Testis (tissue), 3 donors: Measurements from ENCODE around the gene APOB. TPM values are rescaled to one million over a fixed set of nuclear protein-coding genes. Genes with fewer than 3 reads are reported as not detected.

Source experiments
- DNase-seq: peaks from one replicate; pipeline ENCODE4 v3.0.0-alpha.2; 2019
- H3K27ac ChIP-seq, 2 donors: fragments of 200-600 bp; sonication (generic); one replicate each; pipeline ENCODE4 v1.5.1; 2019
- H3K27me3 ChIP-seq: fragments of 200-600 bp; sonication (generic); one replicate; pipeline ENCODE4 v1.5.1; 2019
- H3K36me3 ChIP-seq: fragments of 200-600 bp; sonication (generic); one replicate; pipeline ENCODE4 v1.5.1; 2017; ENCODE audit warnings: low read depth; ENCODE audit errors: missing control alignments
- H3K4me1 ChIP-seq: fragments of 200-600 bp; sonication (generic); one replicate; pipeline ENCODE4 v1.5.1; 2019
- H3K4me3 ChIP-seq, 2 donors: fragments of 200-600 bp; sonication (generic); one replicate each; pipeline ENCODE4 v1.5.1; 2017 to 2019
- H3K9me3 ChIP-seq: fragments of 200-600 bp; sonication (generic); one replicate; pipeline ENCODE4 v1.5.1; 2017
- POLR2A ChIP-seq: fragments of 450-650 bp; IDR thresholded peaks from one replicate; pipeline ENCODE4 v1.6.1; 2017; ENCODE audit warnings: antibody characterized with exemption, mild to moderate bottlenecking, moderate library complexity
- WGBS, 2 donors: methylation state at CpG; one replicate each; pipeline ENCODE4 v1.1.5; 2018; 5-methylcytosine and 5-hydroxymethylcytosine counted together
- intact Hi-C: fragments of 100-400 bp; cut with DNase I; formaldehyde crosslinking; loops from one replicate; pipeline ENCODE4 v1.15.1; 2023; ENCODE audit warnings: low total_unique reads
- polyA plus RNA-seq: library from polyadenylated mRNA; stranded (reverse); fragments of 350-450 nt; fragmentation: Illumina TruSeq; extraction: RNeasy Lipid Tissue Mini Kit (QIAGEN cat#74804); gene quantifications from one replicate; pipeline ENCODE4 v1.2.3, GENCODE V29; 2014; ENCODE audit warnings: low read depth, low replicate concordance; ENCODE audit not compliant: insufficient read depth
- total RNA-seq, 2 donors: library from RNA; depleted of rRNA; stranded (reverse); fragments of >200 nt; gene quantifications; one replicate each; pipeline ENCODE4 v1.2.3, GENCODE V29; 2016
- TF ChIP-seq, protein P1 (sequence below), 3 experiments: fragments of 450-650 bp in 2 of 3; fragments of 200-600 bp in 1 of 3; sonication (generic) in 1 of 3; IDR thresholded peaks; one replicate each; pipeline ENCODE4 v1.5.1; 2016 to 2019; ENCODE audit warnings: antibody characterized with exemption in 3 of 3, mild to moderate bottlenecking in 2 of 3, moderate library complexity in 1 of 3

Gene APOB
- total and polyA plus RNA-seq, 3 donors from 2014 or later = 0.30 to 0.81 (median 0.39) TPM

DNA sequence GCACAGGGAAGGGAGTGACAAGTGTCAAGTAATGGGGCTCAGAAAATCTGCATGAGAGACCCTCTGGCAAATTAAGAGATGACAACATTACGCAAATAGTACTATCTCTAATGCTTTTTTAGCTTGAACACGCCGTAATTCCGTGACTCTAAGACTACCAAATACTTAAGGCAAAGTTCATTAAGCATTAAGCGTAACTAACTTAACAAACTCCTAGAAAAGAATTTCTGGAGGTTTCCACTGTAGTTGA is 1.2 kb downstream of the APOB start:
- no peak for DNase-seq
- TF ChIP-seq, protein P1, sequence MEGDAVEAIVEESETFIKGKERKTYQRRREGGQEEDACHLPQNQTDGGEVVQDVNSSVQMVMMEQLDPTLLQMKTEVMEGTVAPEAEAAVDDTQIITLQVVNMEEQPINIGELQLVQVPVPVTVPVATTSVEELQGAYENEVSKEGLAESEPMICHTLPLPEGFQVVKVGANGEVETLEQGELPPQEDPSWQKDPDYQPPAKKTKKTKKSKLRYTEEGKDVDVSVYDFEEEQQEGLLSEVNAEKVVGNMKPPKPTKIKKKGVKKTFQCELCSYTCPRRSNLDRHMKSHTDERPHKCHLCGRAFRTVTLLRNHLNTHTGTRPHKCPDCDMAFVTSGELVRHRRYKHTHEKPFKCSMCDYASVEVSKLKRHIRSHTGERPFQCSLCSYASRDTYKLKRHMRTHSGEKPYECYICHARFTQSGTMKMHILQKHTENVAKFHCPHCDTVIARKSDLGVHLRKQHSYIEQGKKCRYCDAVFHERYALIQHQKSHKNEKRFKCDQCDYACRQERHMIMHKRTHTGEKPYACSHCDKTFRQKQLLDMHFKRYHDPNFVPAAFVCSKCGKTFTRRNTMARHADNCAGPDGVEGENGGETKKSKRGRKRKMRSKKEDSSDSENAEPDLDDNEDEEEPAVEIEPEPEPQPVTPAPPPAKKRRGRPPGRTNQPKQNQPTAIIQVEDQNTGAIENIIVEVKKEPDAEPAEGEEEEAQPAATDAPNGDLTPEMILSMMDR (IDR thresholded peaks at IDR 0.05) = no peak
- TF ChIP-seq POLR2A = no peak
- intact Hi-C loops = no loop called here
- no peak overlapping the region for H3K4me3 ChIP-seq
- no peaks in the 10 kb centered on the region for H3K4me1 ChIP-seq
- 14 to 21% methylated on average over 5 of the region's 5 CpGs for WGBS, 2 donors
- H3K9me3 ChIP-seq = no peaks in the 10 kb centered on the region
- no peaks in the 10 kb centered on the region for H3K27me3 ChIP-seq
- no peak overlapping the region for H3K27ac ChIP-seq
- no peaks in the 10 kb centered on the region for H3K36me3 ChIP-seq

DNA sequence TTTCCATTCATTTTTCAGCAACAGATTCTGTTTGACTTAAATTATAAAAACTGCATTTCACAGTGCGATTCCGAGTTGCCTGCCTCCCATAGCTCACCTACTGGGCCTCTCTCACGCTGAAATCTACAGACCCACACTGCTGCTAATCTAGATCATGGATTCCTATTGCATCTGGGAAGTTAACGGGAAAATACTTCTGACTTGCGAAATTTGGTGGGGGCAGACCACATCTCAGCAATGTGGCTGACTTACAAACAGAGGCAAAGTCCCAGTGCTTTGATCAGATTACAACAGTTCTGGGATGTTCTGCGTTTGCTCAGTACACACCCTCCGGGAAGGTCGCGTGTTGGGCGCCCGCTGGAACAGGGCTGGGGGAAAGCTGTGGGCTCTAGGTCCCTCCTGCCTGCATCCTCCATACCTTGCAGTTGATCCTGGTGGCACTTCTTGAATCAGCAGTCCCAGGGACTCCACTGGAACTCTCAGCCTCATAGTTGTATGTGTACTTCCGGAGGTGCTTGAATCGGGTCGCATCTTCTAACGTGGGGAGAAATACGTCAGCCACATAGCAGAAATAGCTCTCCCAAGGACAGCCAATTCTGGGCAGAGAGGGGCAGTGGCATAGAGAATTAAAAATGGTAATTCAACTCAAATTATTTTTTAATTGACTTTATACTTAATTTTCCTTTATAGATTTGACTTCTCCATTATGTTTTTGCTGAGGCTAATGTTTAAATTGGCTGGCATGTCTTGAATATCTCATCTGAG is 1.7 kb downstream of the APOB start:
- DNase-seq = no peak
- intact Hi-C loops = no loop called here
- WGBS, 2 donors = 53 to 57% methylated on average over 16 of the region's 16 CpGs
- TF ChIP-seq, protein P1 (IDR thresholded peaks at IDR 0.05) = no peak
- H3K9me3 ChIP-seq = no peaks in the 10 kb centered on the region
- H3K27me3 ChIP-seq = no peaks in the 10 kb centered on the region
- no peaks in the 10 kb centered on the region for H3K4me1 ChIP-seq
- no peak overlapping the region for H3K27ac ChIP-seq
- H3K36me3 ChIP-seq = no peaks in the 10 kb centered on the region
- no peak overlapping the region for H3K4me3 ChIP-seq

DNA sequence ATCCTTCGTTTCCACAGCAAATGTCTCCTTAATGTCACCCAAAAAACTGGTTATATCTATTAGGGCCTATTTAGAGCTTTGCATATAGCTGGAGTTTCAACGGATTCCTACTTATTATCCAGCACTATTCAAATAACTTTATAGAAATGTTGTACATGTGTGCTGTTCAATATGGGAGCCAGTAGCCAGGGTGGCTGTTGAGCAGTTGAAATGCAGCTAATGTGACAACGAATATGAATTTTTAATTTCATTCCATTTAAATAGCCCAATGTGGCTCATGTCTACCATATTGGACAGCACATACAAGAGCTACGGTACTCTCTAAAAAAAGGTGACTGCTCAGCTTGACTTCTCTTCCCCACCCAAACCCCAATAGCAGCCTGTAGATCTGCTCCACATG is 2.4 kb downstream of the APOB start:
- Histone ChIP-seq H3K4me3 (no peak overlapping the region), H3K4me1 (no peaks in the 10 kb centered on the region), H3K27me3 (no peaks in the 10 kb centered on the region), H3K27ac (no peak overlapping the region), H3K9me3 (no peaks in the 10 kb centered on the region), H3K36me3 (no peaks in the 10 kb centered on the region)
- no peak for TF ChIP-seq POLR2A
- TF ChIP-seq, protein P1 (IDR thresholded peaks at IDR 0.05) = no peak
- intact Hi-C loops = no loop called here
- 85 to 87% methylated on average over 4 of the region's 4 CpGs for WGBS, 2 donors
- no peak for DNase-seq

DNA sequence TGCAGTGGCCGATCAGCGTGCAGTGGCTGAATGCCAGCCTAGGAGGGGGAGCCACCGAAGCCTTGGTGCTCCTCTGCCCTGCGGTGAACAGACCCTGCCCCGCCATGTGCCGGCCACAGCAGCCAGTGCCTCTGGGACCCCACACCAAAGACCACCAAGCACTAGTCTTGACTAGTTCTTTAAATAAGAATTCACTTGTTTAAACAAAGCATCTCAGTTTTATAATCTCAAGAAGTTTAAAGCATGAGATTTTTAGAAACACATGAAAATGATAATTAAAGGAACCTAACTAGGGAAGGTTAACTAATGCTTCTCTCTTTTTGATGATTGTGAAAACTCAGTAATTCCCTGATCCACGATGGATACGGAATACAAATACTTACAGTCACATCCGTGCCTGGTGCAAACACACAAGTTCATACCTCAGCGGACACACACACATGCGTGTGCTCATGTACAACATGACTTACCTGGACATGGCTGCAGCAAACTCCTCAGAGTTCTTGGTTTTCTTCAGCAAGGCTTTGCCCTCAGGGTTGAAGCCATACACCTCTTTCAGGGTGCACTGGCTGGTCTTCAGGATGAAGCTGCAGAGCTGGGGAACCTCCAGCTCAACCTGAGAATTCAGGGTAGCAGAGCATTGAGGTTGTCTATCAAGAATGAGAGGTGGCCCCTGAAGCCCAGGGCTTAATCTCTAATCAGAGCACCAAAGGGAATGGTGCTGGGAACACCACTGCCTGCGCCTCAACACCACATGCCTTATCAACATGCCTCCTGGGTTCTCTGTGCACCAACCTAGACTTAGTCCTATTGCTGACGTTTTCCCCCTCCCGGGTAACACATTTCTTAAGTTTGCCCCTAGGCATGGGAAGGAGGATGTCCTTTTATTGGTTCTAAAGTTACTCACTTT is 3.1 kb downstream of the APOB start:
- Histone ChIP-seq H3K27ac (no peak overlapping the region), H3K27me3 (no peaks in the 10 kb centered on the region), H3K4me3 (no peak overlapping the region), H3K9me3 (no peaks in the 10 kb centered on the region), H3K4me1 (no peaks in the 10 kb centered on the region), H3K36me3 (no peaks in the 10 kb centered on the region)
- TF ChIP-seq, protein P1 (IDR thresholded peaks at IDR 0.05) = no peak
- TF ChIP-seq POLR2A = no peak
- WGBS, 2 donors = 88 to 92% methylated on average over 14 of the region's 14 CpGs
- DNase-seq = no peak
- intact Hi-C loops = no loop called here
